ENCODE measurements around the gene SYT5.

DNA sequence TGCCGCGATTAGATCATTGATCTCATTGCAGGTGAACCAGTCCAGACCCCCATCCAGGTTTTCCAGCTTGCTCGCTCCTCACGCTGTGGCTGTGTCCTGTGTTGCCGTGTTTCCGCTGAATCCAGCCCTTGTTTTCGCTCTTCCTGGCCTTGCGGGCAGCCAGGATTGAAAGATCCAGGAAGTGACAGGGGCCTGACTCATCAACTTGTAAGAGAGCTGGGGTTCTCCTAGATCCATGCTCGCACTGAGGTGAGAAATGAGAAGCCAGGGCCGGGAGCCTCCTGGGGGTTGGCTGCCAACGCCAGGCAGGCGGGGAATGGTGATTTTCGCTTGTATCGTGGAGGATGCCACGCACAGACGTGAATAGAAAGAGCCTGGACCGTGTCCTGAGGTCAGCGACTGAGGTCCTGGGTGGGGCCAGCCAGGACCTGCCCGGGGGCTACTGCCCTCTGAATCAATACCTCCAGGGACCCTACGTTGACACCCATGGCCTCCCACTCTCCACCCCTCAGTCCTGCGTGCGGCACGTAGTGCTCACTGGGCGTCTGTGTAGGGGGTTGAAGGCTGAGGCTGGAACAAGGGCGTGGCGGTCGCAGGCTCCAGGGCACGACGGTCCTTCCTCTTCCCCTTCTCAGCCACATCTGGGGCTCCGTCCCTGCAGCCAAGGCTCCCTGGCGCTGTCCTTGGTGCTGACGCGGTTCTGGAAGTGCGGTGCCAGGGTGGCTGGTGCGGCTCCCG, 36.5 kb upstream of the SYT5 start:
- TF ChIP-seq, protein P1, sequence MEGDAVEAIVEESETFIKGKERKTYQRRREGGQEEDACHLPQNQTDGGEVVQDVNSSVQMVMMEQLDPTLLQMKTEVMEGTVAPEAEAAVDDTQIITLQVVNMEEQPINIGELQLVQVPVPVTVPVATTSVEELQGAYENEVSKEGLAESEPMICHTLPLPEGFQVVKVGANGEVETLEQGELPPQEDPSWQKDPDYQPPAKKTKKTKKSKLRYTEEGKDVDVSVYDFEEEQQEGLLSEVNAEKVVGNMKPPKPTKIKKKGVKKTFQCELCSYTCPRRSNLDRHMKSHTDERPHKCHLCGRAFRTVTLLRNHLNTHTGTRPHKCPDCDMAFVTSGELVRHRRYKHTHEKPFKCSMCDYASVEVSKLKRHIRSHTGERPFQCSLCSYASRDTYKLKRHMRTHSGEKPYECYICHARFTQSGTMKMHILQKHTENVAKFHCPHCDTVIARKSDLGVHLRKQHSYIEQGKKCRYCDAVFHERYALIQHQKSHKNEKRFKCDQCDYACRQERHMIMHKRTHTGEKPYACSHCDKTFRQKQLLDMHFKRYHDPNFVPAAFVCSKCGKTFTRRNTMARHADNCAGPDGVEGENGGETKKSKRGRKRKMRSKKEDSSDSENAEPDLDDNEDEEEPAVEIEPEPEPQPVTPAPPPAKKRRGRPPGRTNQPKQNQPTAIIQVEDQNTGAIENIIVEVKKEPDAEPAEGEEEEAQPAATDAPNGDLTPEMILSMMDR (conservative IDR thresholded peaks at IDR 0.05 in 1 of 2, IDR thresholded peaks at IDR 0.05 in 1 of 2; ENCODE audit: extremely low read depth in 1 of 2, insufficient read depth in 1 of 2, low read depth in 1 of 2, low read length in 2 of 2) = no peak
- no peak for TF ChIP-seq EZH2 (IDR thresholded peaks at IDR 0.05; ENCODE audit: borderline replicate concordance, low read length)

Measured in mammary epithelial cell (primary cell).